ENCODE results near the gene GPATCH2. TPM values are rescaled to one million over a fixed set of nuclear protein-coding genes. Genes with fewer than 3 reads are reported as not detected.

The GPATCH2 gene
- total and polyA plus RNA-seq, 12 donors = 2.3 to 10.6 (median 7.3) TPM

- Histone ChIP-seq H3K27ac (no peak overlapping the region), H3K4me3 (no peak overlapping the region), H3K9me3 (no peaks in the 10 kb centered on the region), H3K4me1 (peaks cover 0 to 3% (median 0%) of the 10 kb centered on the region in 9 donors), H3K36me3 (no peaks in the 10 kb centered on the region), H3K27me3 (no peaks in the 10 kb centered on the region)
- ATAC-seq (no peak), DNase-seq (no peak)
- 93 to 97% methylated on average over 2 of the region's 2 CpGs for WGBS, 2 donors
- TF ChIP-seq, protein P1, sequence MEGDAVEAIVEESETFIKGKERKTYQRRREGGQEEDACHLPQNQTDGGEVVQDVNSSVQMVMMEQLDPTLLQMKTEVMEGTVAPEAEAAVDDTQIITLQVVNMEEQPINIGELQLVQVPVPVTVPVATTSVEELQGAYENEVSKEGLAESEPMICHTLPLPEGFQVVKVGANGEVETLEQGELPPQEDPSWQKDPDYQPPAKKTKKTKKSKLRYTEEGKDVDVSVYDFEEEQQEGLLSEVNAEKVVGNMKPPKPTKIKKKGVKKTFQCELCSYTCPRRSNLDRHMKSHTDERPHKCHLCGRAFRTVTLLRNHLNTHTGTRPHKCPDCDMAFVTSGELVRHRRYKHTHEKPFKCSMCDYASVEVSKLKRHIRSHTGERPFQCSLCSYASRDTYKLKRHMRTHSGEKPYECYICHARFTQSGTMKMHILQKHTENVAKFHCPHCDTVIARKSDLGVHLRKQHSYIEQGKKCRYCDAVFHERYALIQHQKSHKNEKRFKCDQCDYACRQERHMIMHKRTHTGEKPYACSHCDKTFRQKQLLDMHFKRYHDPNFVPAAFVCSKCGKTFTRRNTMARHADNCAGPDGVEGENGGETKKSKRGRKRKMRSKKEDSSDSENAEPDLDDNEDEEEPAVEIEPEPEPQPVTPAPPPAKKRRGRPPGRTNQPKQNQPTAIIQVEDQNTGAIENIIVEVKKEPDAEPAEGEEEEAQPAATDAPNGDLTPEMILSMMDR (IDR thresholded peaks at IDR 0.05) = no peak
- intact Hi-C loops (cut with DNase I) = no loop called here
Measured at GRCh38 chr1:217540321-217540720, 90.6 kb downstream of the GPATCH2 start.

DNA sequence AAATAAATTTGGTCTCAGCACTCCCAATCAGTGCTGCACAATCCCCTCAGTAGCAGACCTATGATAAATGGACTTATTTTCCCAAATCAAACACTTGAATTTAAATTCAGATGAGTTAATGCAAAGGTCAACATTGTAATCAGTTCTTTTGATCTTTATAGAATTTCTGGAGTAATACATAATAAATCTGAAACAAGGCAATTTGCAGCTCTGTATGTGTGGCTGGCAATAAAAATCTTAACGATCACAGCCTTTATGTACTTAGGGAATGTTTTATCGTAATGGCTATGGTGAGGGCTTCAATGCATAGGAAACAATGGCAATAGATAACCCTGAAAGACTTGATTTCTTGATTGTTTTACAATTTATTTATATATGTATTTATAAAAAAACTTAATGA is 91.4 kb downstream of the GPATCH2 start:
- H3K9me3 ChIP-seq = no peaks in the 10 kb centered on the region
- H3K27me3 ChIP-seq = no peaks in the 10 kb centered on the region
- H3K4me1 ChIP-seq = peaks cover 0 to 4% (median 0%) of the 10 kb centered on the region in 9 donors
- DNase-seq (no peak), ATAC-seq (no peak)
- TF ChIP-seq, protein P1 (IDR thresholded peaks at IDR 0.05) = no peak
- no peak overlapping the region for H3K27ac ChIP-seq
- no peak overlapping the region for H3K4me3 ChIP-seq
- no peaks in the 10 kb centered on the region for H3K36me3 ChIP-seq
- intact Hi-C loops (cut with DNase I) = loop anchor here in 1 of 10 donors (10.0 kb wide), 1 partner anchor 85 kb away; no protein-coding TSS in a partner anchor
- WGBS, 2 donors = 95% methylated on average over 2 of the region's 2 CpGs

DNA sequence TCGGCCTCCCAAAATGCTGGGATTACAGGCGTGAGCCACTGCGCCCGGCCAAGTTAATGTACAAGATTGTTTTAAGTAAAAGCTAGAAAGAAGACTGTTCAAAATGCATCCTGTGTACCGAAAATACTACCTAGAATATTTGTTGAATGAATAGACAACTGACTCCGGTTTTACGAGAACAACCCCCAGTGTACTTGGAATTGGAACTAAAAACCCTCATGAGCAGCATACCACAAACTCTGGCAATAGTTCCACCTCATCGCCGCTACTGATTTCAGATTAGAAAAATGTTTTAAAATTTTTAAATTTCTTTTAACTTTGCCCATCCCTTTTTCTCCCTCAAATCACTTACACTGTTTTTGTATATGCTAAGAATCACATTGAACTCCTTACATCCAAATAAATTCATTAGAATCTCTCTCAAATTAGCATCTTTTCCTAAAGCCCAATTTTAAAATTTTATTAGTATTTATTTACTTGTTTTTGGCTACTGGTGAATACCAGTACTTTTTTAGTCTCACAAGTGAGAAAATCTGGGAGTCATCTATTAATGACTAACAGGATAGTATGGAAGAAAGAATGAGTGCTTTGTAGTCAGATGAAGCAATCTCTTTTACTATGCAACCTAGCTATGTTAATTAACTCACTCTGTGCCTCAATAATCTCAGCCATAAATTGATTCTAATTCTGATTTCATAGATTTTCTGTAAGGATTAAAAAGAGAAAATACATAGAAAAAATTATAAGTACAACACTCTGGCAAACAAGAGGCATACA is 95.1 kb downstream of the GPATCH2 start:
- no peaks in the 10 kb centered on the region for H3K27me3 ChIP-seq
- no peak overlapping the region for H3K4me3 ChIP-seq
- TF ChIP-seq, protein P1 (IDR thresholded peaks at IDR 0.05) = no peak
- 96 to 97% methylated on average over 9 of the region's 9 CpGs for WGBS, 2 donors
- intact Hi-C loops (cut with DNase I) = loop anchor here in 1 of 10 donors (10.0 kb wide), 1 partner anchor 89 kb away; no protein-coding TSS in a partner anchor
- H3K4me1 ChIP-seq = peaks cover 0 to 4% (median 0%) of the 10 kb centered on the region in 9 donors
- no peak overlapping the region for H3K27ac ChIP-seq
- no peaks in the 10 kb centered on the region for H3K36me3 ChIP-seq
- no peaks in the 10 kb centered on the region for H3K9me3 ChIP-seq
- DNase-seq (no peak), ATAC-seq (no peak)

GRCh38 chr1:217534566-217534965 is 96.3 kb downstream of the GPATCH2 start:
- no peaks in the 10 kb centered on the region for H3K27me3 ChIP-seq
- ATAC-seq = no peak
- intact Hi-C loops (cut with DNase I) = loop anchor here in 1 of 10 donors (10.0 kb wide), 1 partner anchor 90 kb away; no protein-coding TSS in a partner anchor
- DNase-seq = no peak
- peaks cover 0 to 6% (median 0%) of the 10 kb centered on the region in 11 donors for H3K9me3 ChIP-seq
- 54 to 66% methylated on average over 1 of the region's 1 CpG for WGBS, 2 donors
- H3K27ac ChIP-seq = no peak overlapping the region
- no peaks in the 10 kb centered on the region for H3K36me3 ChIP-seq
- peaks cover 0 to 4% (median 0%) of the 10 kb centered on the region in 9 donors for H3K4me1 ChIP-seq
- TF ChIP-seq, protein P1 (IDR thresholded peaks at IDR 0.05) = no peak
- no peak overlapping the region for H3K4me3 ChIP-seq

All from heart right ventricle (tissue), 16 donors.